Breast epithelium (tissue), 4 donors: ENCODE data around the gene ZNF462. TPM values are rescaled to one million over a fixed set of nuclear protein-coding genes. Genes with fewer than 3 reads are reported as not detected.
A peak's percentile ranks its signal among the peaks of the same experiment; 100 is the strongest.

Source experiments
- DNase-seq, 2 donors: peaks; one replicate each; pipeline ENCODE4 v3.0.0-alpha.2; 2019; ENCODE audit warnings: low spot score in 2 of 2
- H3K27ac ChIP-seq, 2 donors: fragments of 200-600 bp; sonication (generic) in 1 of 2; one replicate each; pipeline ENCODE4 v1.5.1; 2016 to 2019; ENCODE audit warnings: mild to moderate bottlenecking in 1 of 2
- H3K27me3 ChIP-seq, 2 donors: fragments of 200-600 bp; sonication (generic) in 1 of 2; one replicate each; pipeline versions ENCODE4 v1.5.1 to v1.6.0; 2017 to 2019; ENCODE audit warnings: control low read depth in 1 of 2, mild to moderate bottlenecking in 1 of 2
- H3K36me3 ChIP-seq: fragments of 200-600 bp; one replicate; pipeline ENCODE4 v1.5.1; 2019
- H3K4me1 ChIP-seq, 2 donors: fragments of 200-600 bp; sonication (generic); one replicate each; pipeline ENCODE4 v1.5.1; 2016 to 2019; ENCODE audit warnings: control low read depth in 1 of 2
- H3K4me3 ChIP-seq, 3 donors: fragments of 200-600 bp; sonication (generic); 1 replicate in 2 of 3; 2 replicates in 1 of 3; pipeline ENCODE4 v1.5.1; 2016 to 2019; ENCODE audit warnings: mild to moderate bottlenecking in 3 of 3, moderate library complexity in 2 of 3
- H3K9me3 ChIP-seq, 2 donors: fragments of 200-600 bp; sonication (generic) in 1 of 2; one replicate each; pipeline ENCODE4 v1.5.1; 2016 to 2019; ENCODE audit warnings: control low read depth in 1 of 2
- CTCF ChIP-seq, 3 donors: fragments of 450-650 bp; IDR thresholded peaks; one replicate each; pipeline ENCODE4 v1.5.1; 2016 to 2017; ENCODE audit warnings: antibody characterized with exemption in 3 of 3, mild to moderate bottlenecking in 3 of 3, moderate library complexity in 3 of 3
- POLR2A ChIP-seq: fragments of 450-650 bp; IDR thresholded peaks from one replicate; pipeline ENCODE4 v1.6.1; 2016; ENCODE audit warnings: antibody characterized with exemption, mild to moderate bottlenecking, moderate library complexity
- POLR2AphosphoS5 ChIP-seq, 3 donors: sonication (generic); formaldehyde crosslinking; IDR thresholded peaks; one replicate each; pipeline ENCODE4 v1.6.1; 2017; ENCODE audit warnings: antibody characterized with exemption in 3 of 3
- intact Hi-C: fragments of 100-400 bp; cut with DNase I; formaldehyde crosslinking; loops from one replicate; pipeline ENCODE4 v1.15.1; 2023; ENCODE audit warnings: low total_unique reads
- total RNA-seq, 3 donors: library from RNA; depleted of rRNA; stranded (reverse); fragments of >200 nt; gene quantifications; one replicate each; pipeline ENCODE4 v1.1.0, GENCODE V29; 2016

ZNF462 gene
- total RNA-seq, 3 donors from 2014 or later: 9.0 to 36.4 (median 20.6) TPM

DNA sequence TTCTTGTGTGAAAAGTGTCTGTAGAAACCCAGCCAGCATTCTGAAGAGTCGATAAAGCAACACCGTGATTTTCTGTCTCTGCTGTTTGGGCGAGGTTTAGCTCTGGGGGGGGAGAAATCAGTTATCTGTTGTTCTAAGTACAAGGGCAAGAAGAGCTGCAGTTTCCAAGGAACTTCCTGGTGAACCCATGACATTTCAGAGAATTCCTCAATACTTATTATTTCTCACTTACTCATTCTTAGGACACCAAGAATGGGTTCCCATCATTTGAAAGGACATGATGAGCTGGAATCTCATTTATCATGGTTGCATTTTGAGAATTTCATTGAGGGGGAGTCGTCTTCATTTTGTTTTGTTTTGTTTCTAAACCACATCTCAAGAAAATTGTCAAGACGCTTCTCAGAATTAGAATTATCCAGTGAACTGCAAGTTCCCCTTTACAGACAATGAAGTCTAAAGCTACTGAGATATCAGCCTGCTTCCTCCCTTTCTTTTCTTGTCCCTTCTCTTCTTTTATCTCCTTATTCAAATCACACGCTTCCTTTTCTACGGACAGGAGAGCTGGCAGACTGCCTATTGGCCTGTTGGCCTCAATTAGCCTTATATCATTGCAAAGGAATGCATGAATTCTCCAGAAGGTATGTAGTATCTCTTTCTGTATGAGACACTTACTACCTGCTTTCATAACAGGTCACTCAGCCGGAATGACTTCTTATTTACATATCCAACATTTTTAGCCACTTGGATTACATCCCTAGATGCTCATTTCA, 53.7 kb downstream of the ZNF462 start:
- intact Hi-C loops: loop anchor here (2.0 kb wide), 1 partner anchor 56 kb away; no protein-coding TSS in a partner anchor
- H3K4me3 ChIP-seq: no peak overlapping the region
- TF ChIP-seq POLR2AphosphoS5 (IDR thresholded peaks at IDR 0.05) (peak in 1 of 3 donors; percentile 24), CTCF (IDR thresholded peaks at IDR 0.05) (no peak), POLR2A (no peak)

GRCh38 chr9:106918825-106919509, 56.0 kb downstream of the ZNF462 start:
- H3K27ac ChIP-seq: peak overlapping the region in 1 of 2 donors; percentile 85
- intact Hi-C loops: no loop called here
- H3K9me3 ChIP-seq: no peaks in the 10 kb centered on the region
- H3K4me3 ChIP-seq: no peak overlapping the region
- H3K27me3 ChIP-seq: no peaks in the 10 kb centered on the region
- no peaks in the 10 kb centered on the region for H3K36me3 ChIP-seq
- H3K4me1 ChIP-seq: peaks cover 0 to 17% of the 10 kb centered on the region in 2 donors
- no peak for TF ChIP-seq POLR2A
- TF ChIP-seq CTCF (IDR thresholded peaks at IDR 0.05): no peak
- no peak for TF ChIP-seq POLR2AphosphoS5 (IDR thresholded peaks at IDR 0.05)
- DNase-seq: no peak

More for the DNA sequence above, 53.7 kb downstream of the ZNF462 start:
- peaks cover 0 to 17% of the 10 kb centered on the region in 2 donors for H3K4me1 ChIP-seq
- no peaks in the 10 kb centered on the region for H3K36me3 ChIP-seq
- H3K27me3 ChIP-seq: no peaks in the 10 kb centered on the region
- H3K27ac ChIP-seq: peak overlapping the region in 1 of 2 donors; percentile 73
- H3K9me3 ChIP-seq: no peaks in the 10 kb centered on the region
- DNase-seq: peak in 1 of 2 donors; percentile 77

DNA sequence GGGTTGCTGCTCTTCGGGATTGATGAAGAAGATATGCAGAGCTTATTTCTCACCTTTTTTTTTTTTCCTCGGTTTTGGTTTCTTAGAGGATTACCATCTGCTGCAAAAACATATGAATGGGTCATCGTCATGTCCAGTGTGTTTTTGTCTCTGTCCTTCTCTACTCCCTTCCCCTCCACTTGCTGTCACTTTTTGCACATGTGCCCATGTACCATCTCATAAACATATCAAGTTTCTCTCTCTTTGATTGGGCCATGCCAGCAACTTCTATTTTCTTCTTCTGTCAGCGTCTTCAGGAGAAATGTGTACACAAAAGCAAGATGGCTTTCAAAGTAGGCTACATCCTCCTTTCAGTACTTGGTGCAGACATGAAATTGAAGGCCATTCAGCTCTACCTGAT, 57.1 kb downstream of the ZNF462 start:
- no peak for DNase-seq

DNA sequence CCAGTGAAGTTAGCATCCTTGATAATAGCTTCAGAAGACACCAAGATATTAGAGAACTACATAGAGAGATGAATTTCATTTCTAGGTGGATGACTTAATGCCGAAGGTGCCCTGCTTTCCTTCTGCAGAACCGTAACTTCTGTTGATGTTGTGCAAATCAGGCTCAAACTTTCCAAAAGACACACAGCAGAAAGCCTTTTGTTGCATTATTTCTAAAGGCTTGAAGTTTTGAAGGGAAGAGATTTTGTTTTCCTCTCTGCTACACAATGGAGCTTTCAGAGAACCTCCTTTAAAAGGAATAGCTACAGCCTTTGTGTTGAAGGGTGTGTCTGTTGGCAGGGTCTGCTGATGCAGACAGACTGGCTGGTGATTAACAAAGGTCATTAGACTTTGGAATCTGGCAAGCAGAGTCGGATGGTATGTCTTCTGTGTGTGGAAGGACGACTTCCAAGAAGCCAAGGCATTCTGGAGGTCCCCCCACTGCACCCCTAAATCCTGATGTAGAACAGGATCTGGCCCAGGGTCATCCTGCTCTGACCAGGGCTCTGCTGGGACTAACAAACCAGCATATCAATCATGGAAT, 57.8 kb downstream of the ZNF462 start:
- TF ChIP-seq CTCF (IDR thresholded peaks at IDR 0.05) (no peak), POLR2A (no peak), POLR2AphosphoS5 (IDR thresholded peaks at IDR 0.05) (no peak)
- Histone ChIP-seq H3K4me3 (no peak overlapping the region), H3K27me3 (no peaks in the 10 kb centered on the region), H3K36me3 (no peaks in the 10 kb centered on the region), H3K9me3 (no peaks in the 10 kb centered on the region), H3K27ac (peak overlapping the region; percentile 68 to 85), H3K4me1 (peaks cover 0 to 17% of the 10 kb centered on the region in 2 donors)
- intact Hi-C loops: no loop called here
- no peak for DNase-seq

More for the DNA sequence above, 57.1 kb downstream of the ZNF462 start:
- no peaks in the 10 kb centered on the region for H3K27me3 ChIP-seq
- H3K27ac ChIP-seq: peak overlapping the region; percentile 68 to 85
- H3K4me3 ChIP-seq: no peak overlapping the region
- no peaks in the 10 kb centered on the region for H3K36me3 ChIP-seq
- no peak for TF ChIP-seq CTCF (IDR thresholded peaks at IDR 0.05)
- TF ChIP-seq POLR2AphosphoS5 (IDR thresholded peaks at IDR 0.05): no peak
- no peak for TF ChIP-seq POLR2A
- no peaks in the 10 kb centered on the region for H3K9me3 ChIP-seq
- peaks cover 0 to 17% of the 10 kb centered on the region in 2 donors for H3K4me1 ChIP-seq
- intact Hi-C loops: no loop called here
